ENCODE results near the gene BCL7A.

GRCh38 chr12:121981456-121981855, 40.2 kb upstream of the BCL7A start:
- TF ChIP-seq CTCF (conservative IDR thresholded peaks at IDR 0.05; ENCODE audit: low read depth, low read length) (no peak), EZH2 (IDR thresholded peaks at IDR 0.05; ENCODE audit: low read length, unreplicated experiment) (no peak), EZH2phosphoT487 (IDR thresholded peaks at IDR 0.05; ENCODE audit: borderline replicate concordance, low read length) (no peak)
